Cardiac septum (tissue), 1 donor: ENCODE measurements around the gene HS3ST1. TPM values are rescaled to one million over a fixed set of nuclear protein-coding genes. Genes with fewer than 3 reads are reported as not detected.
"Not testable (repeated sequence)": the region's sequence is repeated elsewhere in the genome, so short reads cannot be mapped to it uniquely, and the experiment has no call there.

ENCODE experiments used
- DNase-seq: peaks from one replicate; pipeline ENCODE4 v3.0.0-alpha.2; 2020; ENCODE audit warnings: low spot score
- intact Hi-C: fragments of 100-400 bp; cut with DNase I; formaldehyde crosslinking; loops from one replicate; pipeline ENCODE4 v1.14.0; 2022
- total RNA-seq: library from RNA; stranded (reverse); fragmentation: NEBNext Ultra II Directional; extraction: Animal tissue kit (Norgen Biotek cat#: 25700); gene quantifications from one replicate; pipeline ENCODE4 v1.2.1, GENCODE V29; 2021
- donor health status: DM: no; HTN: no; CAD: no.

Gene HS3ST1
- total RNA-seq, 1 donor from 2014 or later, result 1.2 TPM

- intact Hi-C loops, result no loop called here
- no peak for DNase-seq
Measured at GRCh38 chr4:11412211-11412610, 16.5 kb downstream of the HS3ST1 start.

- DNase-seq, result no peak
- intact Hi-C loops, result no loop called here
Measured at GRCh38 chr4:11409632-11410031, 19.1 kb downstream of the HS3ST1 start.

GRCh38 chr4:11408233-11408967 lies 20.3 kb downstream of the HS3ST1 start:
- no peak for DNase-seq
- intact Hi-C loops, result no loop called here

- intact Hi-C loops, result no loop called here
- no peak for DNase-seq
Measured at GRCh38 chr4:11407551-11407950, 21.1 kb downstream of the HS3ST1 start.

- intact Hi-C loops, result no loop called here
Measured at GRCh38 chr4:11404431-11404830, 24.3 kb downstream of the HS3ST1 start.

GRCh38 chr4:11402192-11402591 lies 26.5 kb downstream of the HS3ST1 start:
- intact Hi-C loops, result no loop called here
- DNase-seq, result no peak

More at GRCh38 chr4:11404431-11404830, 24.3 kb downstream of the HS3ST1 start:
- no peak for DNase-seq

GRCh38 chr4:11399461-11399971 lies 29.2 kb downstream of the HS3ST1 start:
- no peak for DNase-seq
- intact Hi-C loops, result no loop called here

- intact Hi-C loops, result no loop called here
- DNase-seq, result no peak
Measured at GRCh38 chr4:11397819-11398610, 30.7 kb downstream of the HS3ST1 start.

GRCh38 chr4:11397146-11397545 lies 31.5 kb downstream of the HS3ST1 start:
- intact Hi-C loops, result no loop called here
- DNase-seq, result no peak

GRCh38 chr4:11393551-11393950 lies 35.1 kb downstream of the HS3ST1 start:
- DNase-seq, result no peak
- intact Hi-C loops, result no loop called here

GRCh38 chr4:11384072-11384471 lies 44.6 kb downstream of the HS3ST1 start:
- intact Hi-C loops, DNase-seq: not testable (repeated sequence)

GRCh38 chr4:11376571-11376970 lies 52.1 kb downstream of the HS3ST1 start:
- no peak for DNase-seq
- intact Hi-C loops, result no loop called here

GRCh38 chr4:11376146-11376545 lies 52.5 kb downstream of the HS3ST1 start:
- intact Hi-C loops, result no loop called here
- no peak for DNase-seq

GRCh38 chr4:11368701-11369115 lies 60.0 kb downstream of the HS3ST1 start:
- intact Hi-C loops, result no loop called here
- DNase-seq, result no peak

GRCh38 chr4:11367371-11367770 lies 61.3 kb downstream of the HS3ST1 start:
- intact Hi-C loops, result no loop called here
- DNase-seq, result no peak

GRCh38 chr4:11366859-11367258 lies 61.8 kb downstream of the HS3ST1 start:
- intact Hi-C loops, result no loop called here
- DNase-seq, result no peak

GRCh38 chr4:11365039-11365438 lies 63.7 kb downstream of the HS3ST1 start:
- DNase-seq, result no peak
- intact Hi-C loops, result no loop called here

- intact Hi-C loops, result no loop called here
- DNase-seq, result no peak
Measured at GRCh38 chr4:11359591-11359990, 69.1 kb downstream of the HS3ST1 start.

GRCh38 chr4:11355226-11355625 lies 73.5 kb downstream of the HS3ST1 start:
- intact Hi-C loops, result no loop called here
- DNase-seq, result no peak

- intact Hi-C loops, result no loop called here
- DNase-seq, result no peak
Measured at GRCh38 chr4:11354531-11354930, 74.2 kb downstream of the HS3ST1 start.
